NT2/D1 (cell line): ENCODE results near the gene CD274.

Experiments
- DNase-seq: peaks from one replicate; pipeline ENCODE4 v3.0.0-alpha.2; 2011; ENCODE audit warnings: low read depth, low spot score
- H3K27me3 ChIP-seq: 2 replicates; pipeline ENCODE4 v1.6.0; 2011; ENCODE audit warnings: mild to moderate bottlenecking; ENCODE audit not compliant: insufficient read length, insufficient read depth
- H3K36me3 ChIP-seq: 2 replicates; pipeline ENCODE4 v1.6.1; 2011; ENCODE audit warnings: mild to moderate bottlenecking, low read length, mixed read lengths; ENCODE audit not compliant: insufficient read depth, insufficient read length
- H3K4me1 ChIP-seq: 2 replicates; pipeline ENCODE4 v1.5.1; 2011; ENCODE audit not compliant: insufficient read depth, insufficient read length
- H3K4me3 ChIP-seq: 2 replicates; pipeline ENCODE4 v1.5.1; 2011; ENCODE audit warnings: low read depth; ENCODE audit not compliant: insufficient read length
- H3K9ac ChIP-seq: 2 replicates; pipeline ENCODE4 v1.6.0; 2011; ENCODE audit warnings: low read depth; ENCODE audit not compliant: insufficient read length
- H3K9me3 ChIP-seq: 2 replicates; pipeline ENCODE4 v1.5.1; 2011; ENCODE audit warnings: mild to moderate bottlenecking, low read length; ENCODE audit not compliant: insufficient read depth
- SUZ12 ChIP-seq: IDR thresholded peaks from 2 replicates; pipeline ENCODE4 v1.6.1; 2011; ENCODE audit not compliant: insufficient read length, insufficient read depth; ENCODE audit errors: extremely low read depth
- YY1 ChIP-seq: IDR thresholded peaks from 2 replicates; pipeline ENCODE4 v1.6.1; 2011; ENCODE audit not compliant: insufficient read length, insufficient read depth
- ZNF274 ChIP-seq: IDR thresholded peaks from 2 replicates; pipeline ENCODE4 v1.6.1; 2011; ENCODE audit warnings: mild to moderate bottlenecking, low read depth, low read length

Gene CD274

DNA sequence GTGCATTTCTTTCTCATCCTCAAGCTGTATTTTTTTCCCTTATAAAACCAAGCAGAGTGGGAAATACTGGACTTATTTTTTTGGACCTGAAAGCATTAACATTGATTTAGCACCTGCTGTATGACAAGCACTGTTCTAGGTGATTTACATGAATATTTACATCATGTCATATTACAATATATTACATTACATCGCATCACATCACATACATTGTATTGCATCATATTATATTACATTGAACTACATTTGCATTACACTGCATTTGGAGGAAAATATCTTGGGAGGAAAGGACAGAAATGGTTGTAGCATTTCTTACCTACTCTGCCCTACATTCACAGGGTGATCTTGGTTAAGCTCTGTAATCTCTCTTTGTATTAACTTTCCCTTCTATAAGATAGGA lies 48.8 kb downstream of the CD274 start:
- Histone ChIP-seq H3K36me3 (no peaks in the 10 kb centered on the region), H3K9ac (no peak overlapping the region), H3K27me3 (no peaks in the 10 kb centered on the region), H3K9me3 (no peaks in the 10 kb centered on the region), H3K4me1 (no peaks in the 10 kb centered on the region), H3K4me3 (no peak overlapping the region)
- TF ChIP-seq SUZ12 (no peak), ZNF274 (no peak), YY1 (no peak)
- no peak for DNase-seq

DNA sequence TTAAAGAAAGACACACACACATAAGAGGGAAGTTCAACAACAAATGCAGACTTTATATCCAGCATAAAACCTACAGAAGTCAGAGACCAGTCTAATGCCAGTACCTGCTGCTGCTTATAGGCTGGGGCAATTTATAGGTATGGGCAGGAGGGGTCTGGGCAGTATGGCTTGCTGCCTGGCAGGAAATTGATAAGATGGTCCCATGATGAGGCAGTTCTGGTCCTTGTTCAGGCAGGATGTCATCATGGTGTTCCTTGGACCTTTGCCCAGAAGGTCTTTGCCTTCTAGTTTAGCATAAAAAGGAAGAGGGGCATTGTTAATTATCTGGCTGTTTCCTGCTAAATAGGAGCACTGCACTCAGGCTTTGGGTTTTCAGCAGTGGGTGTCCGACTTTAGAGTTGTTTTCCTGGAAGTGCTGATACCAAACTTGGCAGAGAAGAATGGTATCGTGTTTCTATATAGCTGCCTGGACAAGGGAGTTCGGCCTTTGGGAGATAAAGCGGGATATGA lies 49.6 kb downstream of the CD274 start:
- no peak overlapping the region for H3K9ac ChIP-seq
- no peaks in the 10 kb centered on the region for H3K9me3 ChIP-seq
- H3K4me3 ChIP-seq: no peak overlapping the region
- no peaks in the 10 kb centered on the region for H3K27me3 ChIP-seq
- H3K4me1 ChIP-seq: no peaks in the 10 kb centered on the region
- no peaks in the 10 kb centered on the region for H3K36me3 ChIP-seq
- DNase-seq: no peak
- TF ChIP-seq ZNF274 (no peak), SUZ12 (no peak), YY1 (no peak)

DNA sequence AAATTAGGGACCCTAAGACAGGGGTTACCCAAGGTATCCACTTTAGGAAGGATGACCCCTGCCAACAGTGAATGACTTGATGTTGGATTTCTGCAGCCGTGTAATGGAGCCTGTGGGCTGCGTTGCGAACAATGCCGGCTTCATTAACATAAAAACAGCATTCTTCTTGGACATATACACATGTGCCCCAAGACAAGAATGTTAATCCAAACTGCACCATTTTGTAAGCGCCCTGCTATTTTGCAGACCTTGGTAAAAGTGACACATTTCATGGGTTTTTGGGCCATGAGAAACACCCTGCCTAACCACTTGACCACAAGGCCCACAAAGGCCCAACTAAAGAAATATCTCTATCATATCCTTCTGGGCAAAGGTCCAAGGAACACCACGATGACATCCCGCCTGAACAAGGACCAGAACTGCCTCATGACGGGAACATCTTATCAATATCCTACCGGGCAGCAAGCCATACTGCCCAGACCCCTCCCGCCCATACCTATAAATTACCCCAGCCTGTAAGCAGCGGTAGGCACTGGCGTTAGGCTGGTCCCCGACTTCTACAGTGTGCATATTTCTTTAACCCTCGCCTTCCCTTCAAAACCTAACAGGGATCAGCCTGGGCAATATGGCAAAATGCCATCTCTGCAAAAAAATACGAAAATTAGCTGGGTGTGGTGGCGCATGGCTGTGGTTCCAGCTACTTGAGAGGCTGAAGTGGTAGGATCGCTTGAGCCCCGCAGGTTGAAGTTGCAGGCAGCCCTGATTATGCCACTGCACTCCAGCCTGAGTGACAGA lies 50.3 kb downstream of the CD274 start:
- Histone ChIP-seq H3K4me1 (no peaks in the 10 kb centered on the region), H3K4me3 (no peak overlapping the region), H3K36me3 (no peaks in the 10 kb centered on the region), H3K27me3 (no peaks in the 10 kb centered on the region), H3K9me3 (no peaks in the 10 kb centered on the region), H3K9ac (no peak overlapping the region)
- no peak for TF ChIP-seq YY1
- no peak for TF ChIP-seq SUZ12
- TF ChIP-seq ZNF274: no peak
- DNase-seq: no peak

DNA sequence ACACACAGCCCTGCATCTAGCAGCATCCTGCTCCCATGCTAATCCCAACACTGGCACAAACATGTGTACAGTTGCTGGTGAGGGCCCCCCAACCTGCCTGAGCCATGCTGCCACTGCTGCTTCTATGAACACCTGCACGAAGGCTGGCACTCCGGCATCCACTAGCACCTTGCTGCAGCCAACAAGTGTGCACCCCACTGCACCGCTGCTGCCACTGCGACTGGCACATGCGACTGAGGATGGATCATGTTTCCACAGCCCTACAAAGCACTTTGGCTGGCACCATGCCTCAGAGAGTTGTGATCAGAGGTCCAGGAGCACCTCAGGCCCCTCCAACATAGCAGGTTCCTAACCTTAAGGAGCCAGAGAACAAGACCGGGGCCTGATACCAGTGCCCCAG lies 52.2 kb downstream of the CD274 start:
- TF ChIP-seq SUZ12 (no peak), YY1 (no peak), ZNF274 (no peak)
- Histone ChIP-seq H3K9me3 (no peaks in the 10 kb centered on the region), H3K36me3 (no peaks in the 10 kb centered on the region), H3K4me3 (no peak overlapping the region), H3K9ac (peak overlapping the region; percentile 13), H3K27me3 (no peaks in the 10 kb centered on the region), H3K4me1 (no peaks in the 10 kb centered on the region)
- DNase-seq: no peak

DNA sequence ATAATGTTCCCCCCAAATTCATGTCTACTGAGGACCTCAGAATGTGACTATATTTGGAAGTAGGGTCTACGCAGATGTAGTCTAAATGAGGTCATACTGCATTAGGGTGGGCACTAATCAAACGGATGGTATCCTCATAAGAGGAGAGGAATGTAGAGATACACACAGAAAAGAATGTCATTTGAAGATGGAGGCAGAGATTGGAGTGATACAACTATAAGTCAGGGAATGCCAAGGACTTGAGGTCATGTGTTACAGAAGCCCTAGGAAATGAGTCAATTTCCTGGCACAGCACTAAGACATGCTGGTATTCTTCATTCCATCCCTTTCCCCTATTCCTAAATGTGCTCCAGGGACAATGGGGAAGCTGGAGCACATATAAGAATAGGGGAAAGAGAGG lies 59.2 kb downstream of the CD274 start:
- TF ChIP-seq YY1 (no peak), SUZ12 (no peak), ZNF274 (no peak)
- no peak for DNase-seq
- no peak overlapping the region for H3K9ac ChIP-seq

DNA sequence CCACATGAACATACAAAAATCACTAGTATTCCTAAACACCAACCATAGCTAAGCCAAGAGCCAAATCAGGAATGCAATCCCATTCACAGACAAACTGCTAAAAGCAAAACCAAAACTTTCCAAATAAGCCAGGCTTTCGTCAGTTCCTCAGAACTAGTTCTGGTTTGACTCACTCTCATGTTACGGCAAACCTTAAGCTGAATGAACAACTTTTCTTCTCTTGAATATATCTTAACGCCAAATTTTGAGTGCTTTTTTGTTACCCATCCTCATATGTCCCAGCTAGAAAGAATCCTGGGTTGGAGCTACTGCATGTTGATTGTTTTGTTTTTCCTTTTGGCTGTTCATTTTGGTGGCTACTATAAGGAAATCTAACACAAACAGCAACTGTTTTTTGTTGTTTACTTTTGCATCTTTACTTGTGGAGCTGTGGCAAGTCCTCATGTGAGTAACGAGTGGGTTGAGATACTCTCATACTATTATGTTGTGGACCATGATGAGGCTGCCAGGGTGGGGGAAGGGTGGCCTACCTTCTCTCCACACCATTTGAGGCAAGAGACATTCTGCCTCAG lies 60.1 kb downstream of the CD274 start, which contains the start of gene PDCD1LG2:
TSS of gene PDCD1LG2 (plus strand) at position 172 of the 572 bp plus-strand sequence. CDS start 12,016 bp downstream, outside the sequence.
- peaks cover 3% of the 10 kb centered on the region; the same call in 1 of the 2 replicates for H3K9me3 ChIP-seq
- H3K27me3 ChIP-seq: no peaks in the 10 kb centered on the region
- no peaks in the 10 kb centered on the region for H3K36me3 ChIP-seq
- H3K4me3 ChIP-seq: no peak within 1 kb of the TSS
- H3K4me1 ChIP-seq: no peaks in the 10 kb centered on the region
- no peak within 1 kb of the TSS for H3K9ac ChIP-seq
- DNase-seq: no peak
- TF ChIP-seq ZNF274 (no peak), YY1 (no peak), SUZ12 (no peak)

More for the DNA sequence above, 59.2 kb downstream of the CD274 start:
- no peaks in the 10 kb centered on the region for H3K9me3 ChIP-seq
- H3K4me3 ChIP-seq: no peak overlapping the region
- H3K36me3 ChIP-seq: no peaks in the 10 kb centered on the region
- no peaks in the 10 kb centered on the region for H3K27me3 ChIP-seq
- no peaks in the 10 kb centered on the region for H3K4me1 ChIP-seq

DNA sequence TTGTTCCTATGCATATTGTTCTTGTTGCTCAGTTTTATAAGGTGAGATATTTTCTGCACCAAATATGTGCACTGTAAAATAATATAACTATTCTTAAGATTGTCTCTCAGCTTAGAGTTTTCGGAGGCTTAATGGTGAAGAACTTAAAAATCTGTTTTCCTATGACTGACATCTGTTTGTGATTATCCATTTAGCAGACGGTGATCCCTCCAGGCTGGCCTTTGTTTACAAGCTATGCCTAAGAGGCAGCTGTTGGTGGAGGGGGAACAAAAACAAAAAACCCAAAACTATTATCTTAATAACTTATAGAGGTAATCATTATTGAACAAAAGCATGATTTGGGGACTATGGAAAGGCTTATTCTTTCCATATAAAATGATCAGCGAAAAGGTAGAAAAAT lies 60.6 kb downstream of the CD274 start:
- no peak for TF ChIP-seq SUZ12
- no peak for TF ChIP-seq YY1
- no peak for TF ChIP-seq ZNF274
- no peak for DNase-seq
- no peak overlapping the region for H3K9ac ChIP-seq
- no peaks in the 10 kb centered on the region for H3K4me1 ChIP-seq
- no peaks in the 10 kb centered on the region for H3K36me3 ChIP-seq
- H3K9me3 ChIP-seq: peaks cover 4% of the 10 kb centered on the region; the same call in 1 of the 2 replicates
- no peaks in the 10 kb centered on the region for H3K27me3 ChIP-seq
- no peak overlapping the region for H3K4me3 ChIP-seq
